CD4-positive, alpha-beta T cell (primary cell): Measurements from ENCODE around the gene NEGR1. TPM values are rescaled to one million over a fixed set of nuclear protein-coding genes. Genes with fewer than 3 reads are reported as not detected.

Source experiments
- ATAC-seq: fragments of 200-7000 bp; cut with Tn5 transposase; one replicate; pipeline ENCODE4 v1.10.0; 2022; ENCODE audit warnings: mild to moderate bottlenecking; ENCODE audit not compliant: poor library complexity
- CTCF ChIA-PET: fragments of 350-600 bp; sonication (Branson Sonifier 250); formaldehyde crosslinking; loops from one replicate; lab custom pipeline; 2021; ENCODE audit warnings: antibody characterized with exemption, inconsistent platforms; lab: Charles Lee
- POLR2A ChIA-PET: fragments of 350-600 bp; sonication (Branson Sonifier 250); formaldehyde crosslinking; loops from one replicate; lab custom pipeline; 2021; ENCODE audit warnings: antibody characterized with exemption, inconsistent platforms; lab: Charles Lee
- DNase-seq, 14 experiments: peaks; one replicate each; pipeline ENCODE4 v3.0.0-alpha.2; 2013 to 2020; ENCODE audit warnings: mixed read lengths in 2 of 14
- H3K27ac ChIP-seq, 2 donors: one replicate each; pipeline versions ENCODE4 v1.5.1 to v1.7.0; 2013; ENCODE audit warnings: low read length in 2 of 2, low read depth in 1 of 2, mild to moderate bottlenecking in 1 of 2
- H3K27me3 ChIP-seq, 2 experiments: 1 replicate in 1 of 2; 2 replicates in 1 of 2; pipeline versions ENCODE4 v1.6.1 to v1.7.0; 2013; ENCODE audit warnings: low read length in 2 of 2, control low read depth in 1 of 2, mild to moderate bottlenecking in 1 of 2, moderate library complexity in 1 of 2; ENCODE audit not compliant: insufficient read depth in 2 of 2, control insufficient read depth in 1 of 2
- H3K36me3 ChIP-seq: one replicate; pipeline ENCODE4 v1.6.1; 2013; ENCODE audit warnings: low read length, control low read depth; ENCODE audit not compliant: insufficient read depth
- H3K4me1 ChIP-seq: one replicate; pipeline ENCODE4 v1.6.1; 2013; ENCODE audit warnings: low read length, control low read depth; ENCODE audit not compliant: insufficient read depth
- H3K4me3 ChIP-seq: one replicate; pipeline ENCODE4 v1.5.1; 2013; ENCODE audit warnings: mild to moderate bottlenecking, low read length, moderate library complexity
- H3K9me3 ChIP-seq, 2 experiments: 1 replicate in 1 of 2; 2 replicates in 1 of 2; pipeline versions ENCODE4 v1.6.1 to v1.7.0; 2013; ENCODE audit warnings: low read length in 2 of 2, mild to moderate bottlenecking in 2 of 2, control low read depth in 1 of 2, moderate library complexity in 1 of 2; ENCODE audit not compliant: control insufficient read depth in 1 of 2, insufficient read depth in 1 of 2
- H3K27ac Mint-ChIP-seq: one replicate; pipeline ENCODE4 v1.8.0; 2020; ENCODE audit warnings: mixed read lengths
- H3K27me3 Mint-ChIP-seq: one replicate; pipeline ENCODE4 v1.8.0; 2021; ENCODE audit warnings: mixed read lengths
- H3K36me3 Mint-ChIP-seq: one replicate; pipeline ENCODE4 v1.8.0; 2021; ENCODE audit warnings: low read depth, mixed read lengths
- H3K4me1 Mint-ChIP-seq: one replicate; pipeline ENCODE4 v1.8.0; 2021; ENCODE audit warnings: low read depth, mixed read lengths
- H3K4me3 Mint-ChIP-seq: one replicate; pipeline ENCODE4 v1.8.0; 2020; ENCODE audit warnings: mild to moderate bottlenecking, mixed read lengths
- H3K9me3 Mint-ChIP-seq: one replicate; pipeline ENCODE4 v1.8.0; 2020; ENCODE audit warnings: mixed read lengths
- CTCF ChIP-seq: fragments of 200-600 bp; IDR thresholded peaks from one replicate; pipeline ENCODE4 v1.8.0; 2022; ENCODE audit warnings: antibody characterized with exemption, mild to moderate bottlenecking
- intact Hi-C, 2 experiments: fragments of 100-400 bp; cut with DNase I in 1 of 2; cut with micrococcal nuclease in 1 of 2; formaldehyde crosslinking; loops; one replicate each; pipeline versions ENCODE4 v1.15.1 to v1.9.0; 2023 to 2025; cut with DNase I, micrococcal nuclease
- total RNA-seq, 174 experiments: library from RNA in 2 of 174; stranded (reverse) in 2 of 174; gene quantifications; one replicate each; pipeline ENCODE4 v1.2.3 and lab custom pipeline; 2021 to 2026

The NEGR1 gene
- total RNA-seq, 2 experiments from 2014 or later, result 0.03 TPM

- ChIA-PET POLR2A (no interaction called here), CTCF (no interaction called here)
- Histone ChIP-seq H3K36me3 (no peaks in the 10 kb centered on the region), H3K27me3 (no peaks in the 10 kb centered on the region), H3K27ac (no peak overlapping the region), H3K9me3 (no peaks in the 10 kb centered on the region), H3K4me1 (no peaks in the 10 kb centered on the region), H3K4me3 (no peak overlapping the region)
- Mint-ChIP-seq H3K4me3 (no peak overlapping the region), H3K9me3 (no peaks in the 10 kb centered on the region), H3K4me1 (no peaks in the 10 kb centered on the region), H3K27me3 (no peaks in the 10 kb centered on the region), H3K36me3 (no peaks in the 10 kb centered on the region), H3K27ac (no peak overlapping the region)
- no peak for TF ChIP-seq CTCF
- no peak for DNase-seq
- no peak for ATAC-seq
- intact Hi-C loops, result no loop called here
Measured at GRCh38 chr1:72170246-72170645, 112.1 kb downstream of the NEGR1 start.

GRCh38 chr1:72166426-72166825 is 115.9 kb downstream of the NEGR1 start:
- Mint-ChIP-seq H3K36me3 (no peaks in the 10 kb centered on the region), H3K4me3 (no peak overlapping the region), H3K4me1 (no peaks in the 10 kb centered on the region), H3K27ac (no peak overlapping the region), H3K9me3 (no peaks in the 10 kb centered on the region), H3K27me3 (no peaks in the 10 kb centered on the region)
- Histone ChIP-seq H3K4me1 (no peaks in the 10 kb centered on the region), H3K36me3 (no peaks in the 10 kb centered on the region), H3K4me3 (no peak overlapping the region), H3K27ac (no peak overlapping the region), H3K9me3 (no peaks in the 10 kb centered on the region), H3K27me3 (no peaks in the 10 kb centered on the region)
- POLR2A ChIA-PET, result no interaction called here
- intact Hi-C loops, result no loop called here
- ATAC-seq (no peak), DNase-seq (no peak)
- no peak for TF ChIP-seq CTCF
- CTCF ChIA-PET, result no interaction called here

GRCh38 chr1:72150508-72150907 is 131.8 kb downstream of the NEGR1 start:
- no peaks in the 10 kb centered on the region for H3K36me3 Mint-ChIP-seq
- no peak overlapping the region for H3K4me3 ChIP-seq

More at GRCh38 chr1:72150508-72150907, 131.8 kb downstream of the NEGR1 start:
- H3K9me3 Mint-ChIP-seq, result no peaks in the 10 kb centered on the region
- intact Hi-C loops, result no loop called here
- no peak for TF ChIP-seq CTCF
- POLR2A ChIA-PET, result interaction anchor here (0.7 kb wide), 1 partner anchor 1708 kb away, joined by 4 read pairs; no protein-coding TSS in a partner anchor
- peaks cover 0 to 10% of the 10 kb centered on the region in 2 experiments for H3K9me3 ChIP-seq
- CTCF ChIA-PET, result no interaction called here
- no peaks in the 10 kb centered on the region for H3K4me1 Mint-ChIP-seq
- H3K4me1 ChIP-seq, result no peaks in the 10 kb centered on the region
- H3K27me3 Mint-ChIP-seq, result no peaks in the 10 kb centered on the region
- no peak overlapping the region for H3K27ac Mint-ChIP-seq
- no peaks in the 10 kb centered on the region for H3K36me3 ChIP-seq
- no peaks in the 10 kb centered on the region for H3K27me3 ChIP-seq
- DNase-seq (no peak), ATAC-seq (no peak)
- no peak overlapping the region for H3K4me3 Mint-ChIP-seq
- no peak overlapping the region for H3K27ac ChIP-seq
